Stimulated activated CD4-positive, alpha-beta T cell treated with anti-CD3 and anti-CD28 coated beads, Interleukin-4, amount 100 ng/mL, for 4 hours (primary cell): ENCODE results near the gene HOXB4.
A peak's percentile ranks its signal among the peaks of the same experiment; 100 is the strongest.
"Not testable (repeated sequence)": the region's sequence is repeated elsewhere in the genome, so short reads cannot be mapped to it uniquely, and the experiment has no call there.

Source experiments
- DNase-seq, 2 experiments: peaks; one replicate each; pipeline ENCODE4 v3.0.0-alpha.2; 2020

HOXB4 gene

DNA sequence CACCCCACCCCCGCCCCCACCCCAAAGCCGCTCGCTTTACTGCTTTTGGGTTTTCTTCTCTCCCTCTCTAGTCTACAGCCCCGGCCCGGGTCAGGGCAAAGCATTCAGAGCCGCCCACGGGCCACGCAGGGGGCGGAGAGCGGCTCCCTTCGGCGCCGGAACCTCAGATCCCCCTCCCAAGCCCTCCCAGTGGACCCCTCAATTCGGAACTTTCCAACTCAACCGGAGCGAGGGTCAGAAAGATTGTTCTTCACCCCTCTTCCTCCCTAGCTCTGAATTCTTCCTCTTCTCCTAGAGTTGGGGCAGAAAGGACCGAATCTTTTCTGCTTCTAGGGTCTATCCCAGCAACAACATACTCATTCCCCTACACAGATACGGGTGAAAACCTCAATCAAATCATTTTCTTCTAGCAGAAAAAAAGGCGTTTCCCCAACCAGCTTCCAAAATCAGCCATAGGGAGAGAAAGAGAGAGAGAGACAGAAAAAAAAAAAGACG, 34.2 kb downstream of the HOXB4 start:
- DNase-seq, result peak; percentile 32 to 56

DNA sequence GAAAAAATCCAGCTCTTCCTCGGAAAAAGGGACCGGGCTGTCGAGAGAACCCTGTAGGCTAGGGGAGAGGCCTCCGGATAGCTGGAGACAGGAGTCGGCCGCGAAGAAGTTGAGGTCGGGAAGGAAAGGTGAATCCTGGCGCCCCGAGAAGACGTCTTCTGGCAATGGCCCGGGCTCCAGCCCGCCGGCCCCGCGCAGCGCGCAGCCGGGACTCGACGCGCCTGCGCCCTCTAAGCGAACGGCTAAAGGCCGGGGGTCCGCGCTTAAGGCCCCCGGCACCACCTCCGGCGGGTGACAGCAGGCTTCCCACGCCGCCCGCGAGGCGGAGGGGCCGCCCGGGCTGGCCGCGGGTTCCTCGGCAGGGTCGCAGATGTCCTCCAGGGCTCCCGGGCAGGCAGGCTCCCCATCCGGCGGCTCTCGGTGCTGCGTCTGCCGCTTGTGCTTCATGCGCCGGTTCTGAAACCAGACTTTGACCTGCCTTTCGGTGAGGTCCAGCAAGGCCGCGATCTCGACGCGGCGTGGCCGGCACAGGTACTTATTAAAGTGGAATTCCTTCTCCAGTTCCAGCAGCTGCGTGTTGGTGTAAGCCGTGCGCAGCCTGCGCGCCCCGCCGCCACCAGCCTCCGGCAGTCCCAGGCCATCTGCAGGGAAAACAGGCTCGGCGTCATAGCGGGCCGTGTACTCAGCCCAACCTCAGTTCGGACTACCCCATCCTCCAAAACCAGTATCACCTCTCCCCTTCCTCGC, 34.9 kb downstream of the HOXB4 start:
- peak; percentile 33 to 53 for DNase-seq

DNA sequence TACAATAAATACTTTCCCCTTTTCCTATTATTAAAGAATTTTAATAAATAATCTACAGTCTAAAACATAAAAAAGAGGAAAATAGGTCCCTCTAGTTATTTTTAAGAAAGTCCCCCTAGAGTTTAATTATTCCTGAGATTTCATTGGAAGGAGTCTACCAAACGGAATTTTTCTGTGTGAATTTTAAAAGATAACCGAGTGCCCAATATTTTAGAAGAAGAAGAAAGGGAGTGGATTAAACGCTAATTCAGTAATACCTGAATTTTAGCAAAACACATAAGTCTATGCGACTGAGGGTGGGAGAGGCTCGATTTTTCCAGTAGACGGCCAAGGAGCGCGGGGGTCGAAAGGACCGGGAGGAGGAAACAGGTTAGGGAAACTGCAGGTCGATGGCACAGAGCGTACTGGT, 35.4 kb downstream of the HOXB4 start:
- no peak for DNase-seq

- peak; percentile 6 to 27 for DNase-seq
These were observed 36.0 kb downstream of the HOXB4 start for GRCh38 chr17:48542114-48542656.

GRCh38 chr17:48541577-48542113, 36.5 kb downstream of the HOXB4 start:
- peak; percentile 19 to 46 for DNase-seq

DNA sequence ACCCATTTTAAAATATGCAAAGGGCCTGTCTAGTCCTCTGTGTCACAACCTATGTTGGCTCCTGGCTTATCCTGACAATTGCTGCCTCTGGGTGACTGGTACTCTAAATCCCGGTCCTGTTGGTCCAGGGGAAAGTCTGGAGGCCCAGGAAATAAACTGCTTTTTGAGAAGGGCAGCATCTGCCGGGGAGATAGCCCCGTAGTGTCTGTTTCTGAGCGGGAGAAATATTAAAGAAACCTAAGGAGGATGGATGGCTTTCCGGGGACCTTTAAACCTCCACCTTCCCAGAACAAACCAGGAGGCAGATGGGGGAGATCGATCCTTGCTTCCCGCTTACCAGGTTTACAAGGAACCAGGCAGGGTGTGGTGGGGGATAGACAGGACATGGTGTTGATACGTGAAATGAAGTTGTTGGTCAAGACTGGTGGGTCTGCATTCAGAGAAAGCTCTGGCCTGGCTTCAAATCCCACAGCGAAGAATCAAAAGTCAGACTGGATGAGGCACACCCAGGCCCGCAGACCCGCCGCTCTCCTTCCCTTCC, 37.0 kb downstream of the HOXB4 start:
- DNase-seq, result no peak

DNA sequence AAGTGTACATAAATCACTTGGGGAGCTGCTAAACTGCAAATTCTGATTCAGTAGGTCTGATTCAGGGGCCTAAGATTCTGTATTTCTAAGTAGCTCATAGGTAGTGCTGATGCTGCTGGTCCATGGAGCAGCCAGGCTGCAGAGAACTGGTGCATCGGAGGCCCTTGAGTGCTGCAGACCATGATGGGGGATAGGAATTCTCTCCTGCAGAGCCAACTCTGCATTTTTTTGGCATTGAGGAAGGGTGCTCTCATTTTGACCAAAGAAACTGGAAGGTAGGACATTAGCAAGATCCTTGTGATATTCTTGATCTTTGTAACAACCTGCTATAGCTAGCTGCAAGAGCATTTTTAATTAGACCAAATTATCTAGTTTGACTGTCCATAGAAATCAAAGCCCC, 37.9 kb downstream of the HOXB4 start:
- no peak for DNase-seq

DNA sequence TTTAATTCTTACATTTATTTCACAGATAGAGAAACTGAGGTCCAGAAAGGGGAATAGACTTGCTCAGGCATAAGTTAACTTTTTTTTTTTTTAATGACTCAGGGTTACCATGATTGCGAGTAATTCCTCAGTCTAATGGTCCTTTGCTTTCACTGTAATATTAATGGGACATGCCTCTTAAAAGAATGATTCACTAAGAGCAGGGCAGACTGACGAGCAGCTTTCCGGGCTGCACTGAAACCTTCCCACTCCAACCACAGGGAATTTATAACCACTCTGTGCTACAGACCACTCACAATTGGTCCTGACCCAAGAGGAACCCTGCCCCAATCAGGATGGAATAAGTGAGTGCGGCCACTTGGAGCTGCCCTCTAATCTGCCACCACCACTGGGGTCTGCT, 39.0 kb downstream of the HOXB4 start:
- DNase-seq, result no peak

GRCh38 chr17:48537316-48537715, 40.8 kb downstream of the HOXB4 start:
- no peak for DNase-seq

GRCh38 chr17:48535793-48536559, 42.2 kb downstream of the HOXB4 start:
- not testable (repeated sequence) for DNase-seq

DNA sequence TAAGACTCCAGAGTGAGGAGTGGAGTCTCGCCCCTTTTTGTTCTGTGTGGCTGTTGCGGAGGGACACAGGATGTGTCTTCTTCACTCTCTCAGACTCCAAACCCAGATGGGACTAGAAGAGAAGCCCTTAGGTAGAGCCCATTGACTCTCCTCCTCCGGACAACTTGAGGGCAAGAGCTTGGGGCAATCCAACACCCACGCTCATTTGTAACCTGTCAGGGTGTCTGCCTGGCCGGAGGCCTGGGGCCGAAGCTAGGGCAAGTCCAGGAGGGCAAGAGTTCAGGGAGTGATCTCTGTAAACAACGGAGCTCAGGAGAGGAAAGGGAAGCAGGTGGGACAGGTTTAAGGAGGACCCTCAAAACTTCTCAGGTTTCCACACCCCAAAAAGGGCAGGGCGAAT, 45.9 kb downstream of the HOXB4 start:
- DNase-seq, result no peak

DNA sequence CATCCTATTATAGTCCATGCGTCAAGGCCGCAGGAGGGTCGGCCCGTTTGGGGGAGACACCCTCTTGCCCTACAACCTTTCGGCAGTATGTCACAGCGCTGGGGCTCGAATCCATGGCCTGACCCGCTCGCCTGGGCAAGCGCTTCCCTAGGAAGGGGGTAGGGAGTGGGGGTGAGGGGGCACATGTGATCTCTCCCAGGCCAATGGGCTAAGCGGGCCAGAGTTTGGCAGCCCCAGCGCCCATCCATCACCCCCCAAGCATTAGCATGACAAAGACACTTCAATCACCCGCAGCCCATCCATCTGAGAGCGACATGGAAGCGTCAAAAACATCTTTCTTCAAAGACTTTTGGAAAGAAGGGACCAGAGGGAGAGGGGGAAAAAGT, 47.3 kb downstream of the HOXB4 start, which contains the start of gene HOXB1:
TSS of gene HOXB1 (minus strand) at position 125 of the 386 bp plus-strand sequence. CDS start at position 18, 107 bp downstream.
- DNase-seq, result no peak

GRCh38 chr17:48530208-48530886, 47.8 kb downstream of the HOXB4 start:
- DNase-seq, result no peak

GRCh38 chr17:48529683-48530009, 48.5 kb downstream of the HOXB4 start:
- DNase-seq, result no peak

DNA sequence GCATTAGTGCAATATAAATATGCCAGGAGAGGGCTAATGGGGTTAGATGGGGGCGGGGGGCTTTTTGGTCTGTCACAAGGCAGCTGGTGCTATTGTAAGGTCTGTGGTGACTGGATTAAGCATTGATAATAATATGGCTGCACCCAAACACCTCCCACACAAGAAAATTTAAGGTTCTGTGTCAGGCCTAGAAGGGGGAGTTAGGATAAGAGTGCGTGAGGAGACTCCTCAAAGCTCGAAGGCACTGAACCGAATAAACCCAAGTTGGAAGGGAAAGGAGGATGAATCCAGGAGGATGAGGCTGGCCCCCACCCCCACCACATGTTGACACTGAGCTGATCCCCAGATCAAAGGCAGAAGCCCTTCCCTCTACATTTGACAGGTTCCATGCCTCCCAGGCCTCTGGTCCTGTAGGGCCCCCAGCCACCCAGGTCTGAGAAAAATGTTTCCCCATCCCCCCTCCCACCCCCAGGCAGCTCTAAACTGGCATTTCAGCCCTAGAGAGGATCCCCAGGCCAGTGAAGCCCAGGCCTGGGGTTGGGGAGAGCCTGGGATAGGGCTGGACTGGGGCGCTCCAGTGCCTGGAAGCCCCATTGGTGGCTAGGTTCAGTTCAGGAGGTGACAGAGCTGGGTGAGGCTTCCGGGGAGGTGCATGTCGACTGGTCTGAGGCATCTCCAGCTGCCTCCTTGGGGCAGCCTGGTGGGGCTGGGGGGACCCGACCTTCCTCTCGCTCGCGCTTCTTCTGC, 49.0 kb downstream of the HOXB4 start:
- DNase-seq, result no peak

DNA sequence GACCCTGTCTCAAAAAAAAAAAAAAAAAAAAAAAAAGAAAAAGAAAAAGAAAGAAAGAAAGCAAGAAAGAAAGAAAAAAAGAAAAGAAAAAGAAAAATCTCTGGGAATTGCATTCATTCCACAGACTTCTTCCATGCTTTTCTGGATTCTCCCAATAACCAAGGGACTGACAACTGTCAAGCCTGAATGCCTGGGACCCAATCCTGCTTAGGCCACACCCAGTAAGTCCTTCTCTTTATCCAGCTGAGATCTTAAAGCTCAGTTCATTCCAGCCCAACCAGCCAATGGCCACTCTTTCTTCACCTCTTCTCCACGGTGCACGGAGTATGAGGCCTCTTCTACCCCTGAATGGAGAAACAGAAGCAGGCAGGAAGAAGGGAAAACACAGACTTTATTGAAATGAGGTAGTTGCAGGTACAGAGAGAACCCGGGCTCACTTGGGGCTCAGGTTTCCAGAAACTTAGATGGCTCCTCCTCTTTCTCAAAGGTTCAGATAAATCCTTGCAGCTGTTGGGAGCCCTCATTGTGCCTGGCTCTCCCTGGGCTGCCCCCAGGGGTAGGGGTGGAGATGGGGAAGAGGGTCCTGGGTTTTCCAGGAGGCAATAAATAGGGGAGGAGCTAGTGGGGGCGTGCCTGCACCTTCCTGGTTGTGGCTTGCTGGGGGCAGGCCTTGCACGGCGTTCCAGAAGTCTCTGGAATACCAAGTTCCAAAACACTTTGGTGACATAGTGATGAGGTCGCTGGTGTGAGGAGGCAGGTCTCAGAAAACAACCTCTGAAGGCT, 49.8 kb downstream of the HOXB4 start:
- DNase-seq, result no peak

DNA sequence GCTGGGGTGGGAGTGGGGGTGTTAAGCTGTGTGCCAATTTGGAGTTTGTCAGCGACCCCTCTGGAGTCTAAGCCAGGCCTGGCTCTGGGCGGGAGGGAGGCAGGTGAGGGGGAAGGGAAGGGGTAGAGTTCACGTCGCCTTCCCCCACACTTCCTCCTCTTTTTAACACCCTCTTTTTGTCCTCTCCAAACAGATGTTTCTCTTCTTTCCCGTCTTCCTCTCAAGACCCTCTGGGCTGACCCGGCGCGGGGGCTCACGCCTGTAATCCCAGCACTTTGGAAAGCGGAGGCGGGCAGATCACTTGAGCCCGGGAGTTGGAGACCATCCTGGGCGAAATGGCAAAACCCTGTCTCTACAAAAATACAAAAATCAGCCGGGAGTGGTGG, 50.6 kb downstream of the HOXB4 start:
- DNase-seq, result no peak

DNA sequence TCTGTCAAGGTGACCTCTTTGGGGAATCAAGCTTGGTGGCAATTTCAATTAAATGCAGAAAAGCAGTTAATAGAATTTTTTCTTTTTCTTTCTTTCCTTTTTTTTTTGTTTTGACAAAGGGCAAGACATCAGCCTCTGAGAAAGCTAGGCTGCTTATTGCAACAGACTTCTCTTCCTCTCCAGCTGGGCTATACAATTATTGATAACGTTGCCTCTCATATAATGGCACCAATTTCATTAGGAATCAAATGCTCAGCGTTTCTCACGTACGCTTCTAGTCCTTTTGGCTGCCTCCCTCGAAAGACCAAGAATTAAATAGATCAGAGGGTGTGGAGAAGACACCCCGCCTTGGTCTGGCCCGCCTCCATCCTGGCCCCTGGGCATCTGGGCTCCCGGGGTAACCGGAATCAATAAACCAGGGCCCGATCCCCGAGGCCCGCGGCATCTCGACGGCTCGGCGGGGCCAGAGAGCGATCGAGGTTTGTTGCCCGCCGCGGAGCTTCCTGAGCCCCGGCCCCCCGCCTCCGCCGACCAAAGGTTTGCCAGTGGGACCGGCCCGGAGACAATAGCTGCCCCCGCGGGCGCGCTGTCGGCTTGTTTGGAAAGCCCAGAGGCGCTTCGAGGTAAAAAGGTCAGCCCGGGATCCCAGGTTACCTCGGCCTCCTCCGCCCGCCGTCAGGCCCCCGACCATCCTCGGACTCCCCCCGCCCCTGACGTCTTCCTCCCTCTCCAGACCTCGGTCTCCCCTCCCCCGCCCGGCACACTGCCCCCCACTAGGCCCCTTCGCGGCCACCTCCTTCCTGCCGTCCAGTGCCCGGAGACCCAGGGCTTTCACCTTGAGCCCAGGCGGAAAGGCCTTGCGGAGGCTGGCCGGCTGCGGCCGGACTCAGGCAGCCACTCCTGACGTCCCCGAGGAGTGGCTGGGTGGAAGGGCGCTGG, 51.3 kb downstream of the HOXB4 start:
- DNase-seq, result no peak
